ENCODE data around the gene SFSWAP. TPM values are rescaled to one million over a fixed set of nuclear protein-coding genes. Genes with fewer than 3 reads are reported as not detected.

Gene SFSWAP
- total and polyA plus RNA-seq, 7 donors = 10.8 to 42.9 (median 27.8) TPM

DNA sequence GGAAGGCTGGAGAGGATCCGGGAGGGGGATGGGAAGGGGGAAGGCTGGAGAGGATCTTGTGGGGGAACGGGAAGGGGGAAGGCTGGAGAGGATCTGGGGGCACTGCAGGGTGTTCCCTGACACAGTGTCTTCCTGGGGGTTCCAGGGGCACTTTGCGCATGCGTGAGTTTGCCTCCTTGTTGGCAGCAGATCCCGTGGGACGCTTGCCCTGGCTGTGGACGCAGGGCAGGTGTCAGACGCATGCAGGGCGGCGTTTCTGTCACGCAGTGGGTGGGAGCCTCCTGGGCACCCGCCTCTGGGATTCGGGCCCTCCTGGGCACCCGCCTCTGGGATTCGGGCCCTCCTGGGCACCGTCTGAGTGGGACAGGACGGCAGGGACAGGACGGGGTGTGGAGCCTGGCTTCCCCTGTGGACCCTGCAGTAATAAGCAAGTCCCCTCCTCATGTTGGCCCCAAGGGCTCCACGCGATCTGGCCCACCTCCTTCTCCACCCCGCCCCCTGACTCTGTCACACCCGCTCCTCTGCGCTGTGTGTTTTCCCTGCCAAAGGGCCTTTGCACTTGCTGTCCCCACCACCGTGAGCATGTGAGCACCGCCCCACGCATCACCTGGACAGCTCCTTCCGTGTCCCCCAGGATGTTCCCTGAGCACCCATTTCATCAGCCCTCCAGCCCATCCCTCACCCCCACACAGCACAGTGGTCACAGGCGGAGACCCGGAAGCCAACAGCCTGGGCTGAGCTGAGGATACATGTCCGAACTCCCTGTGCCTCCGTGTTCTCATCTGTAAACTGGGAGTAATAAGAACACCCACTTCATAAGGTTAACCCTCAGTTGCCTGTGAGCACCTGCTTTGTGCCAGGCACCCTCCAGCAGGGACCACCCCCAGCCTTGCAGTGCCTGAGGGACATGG lies 121.7 kb downstream of the SFSWAP start:
- intact Hi-C loops (cut with DNase I) = loop anchor here (5.0 to 10.0 kb wide), 2 partner anchors 115 to 728 kb away; partner anchors contain the start of gene EP400
- TF ChIP-seq POLR2AphosphoS5 (IDR thresholded peaks at IDR 0.05) (peak in 1 of 4 donors; percentile 37), POLR2A (IDR thresholded peaks at IDR 0.05) (no peak)
- Histone ChIP-seq H3K4me3 (peak overlapping the region; percentile 8 to 51 (median 34)), H3K27ac (peak overlapping the region; percentile 8 to 76 (median 26)), H3K27me3 (peaks cover 18 to 85% (median 71%) of the 10 kb centered on the region in 3 donors), H3K9me3 (no peaks in the 10 kb centered on the region), H3K4me1 (peaks cover 0 to 46% (median 42%) of the 10 kb centered on the region in 4 donors), H3K36me3 (no peaks in the 10 kb centered on the region)
- WGBS, 2 donors = 20 to 48% methylated on average over 31 of the region's 31 CpGs
- DNase-seq = peak; percentile 87

DNA sequence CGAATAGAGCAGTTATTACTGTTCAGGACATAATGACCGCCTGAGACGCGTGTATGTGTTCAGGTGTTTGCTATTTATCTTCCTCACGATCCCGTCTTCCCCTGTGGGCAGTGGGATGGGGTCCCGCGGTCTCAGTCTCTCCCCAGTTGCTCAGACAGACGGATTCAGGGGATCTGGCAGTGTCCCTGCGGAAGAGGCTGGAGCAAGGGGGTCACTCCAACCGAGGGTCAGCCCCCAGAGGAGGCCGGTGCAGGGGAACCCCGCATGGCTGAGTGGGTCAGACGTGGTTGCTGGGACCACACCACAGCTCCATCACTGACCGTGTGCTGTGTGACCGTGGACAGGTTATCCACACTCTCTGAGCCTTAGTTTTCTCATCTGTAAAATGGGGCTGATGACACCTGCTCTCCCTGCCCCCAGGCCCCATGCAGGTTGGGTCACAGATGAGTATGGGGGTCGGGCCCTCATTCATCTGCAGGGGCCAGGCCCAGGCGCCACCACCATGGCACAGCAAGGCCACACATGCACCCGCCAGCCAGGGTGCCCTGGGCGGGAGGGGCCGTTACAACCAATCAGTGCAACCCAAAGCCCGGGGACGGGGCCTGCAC lies 122.5 kb downstream of the SFSWAP start:
- 57 to 79% methylated on average over 23 of the region's 23 CpGs for WGBS, 2 donors
- Histone ChIP-seq H3K4me1 (peaks cover 0 to 41% (median 35%) of the 10 kb centered on the region in 4 donors), H3K36me3 (no peaks in the 10 kb centered on the region), H3K9me3 (no peaks in the 10 kb centered on the region), H3K4me3 (no peak overlapping the region), H3K27me3 (peaks cover 14 to 85% (median 64%) of the 10 kb centered on the region in 3 donors), H3K27ac (no peak overlapping the region)
- intact Hi-C loops (cut with DNase I) = loop anchor here (5.0 to 10.0 kb wide), 2 partner anchors 114 to 729 kb away; partner anchors contain the start of gene EP400
- TF ChIP-seq EP300 (IDR thresholded peaks at IDR 0.05) (no peak), POLR2A (IDR thresholded peaks at IDR 0.05) (no peak), POLR2AphosphoS5 (IDR thresholded peaks at IDR 0.05) (no peak)
- TF ChIP-seq, protein P1, sequence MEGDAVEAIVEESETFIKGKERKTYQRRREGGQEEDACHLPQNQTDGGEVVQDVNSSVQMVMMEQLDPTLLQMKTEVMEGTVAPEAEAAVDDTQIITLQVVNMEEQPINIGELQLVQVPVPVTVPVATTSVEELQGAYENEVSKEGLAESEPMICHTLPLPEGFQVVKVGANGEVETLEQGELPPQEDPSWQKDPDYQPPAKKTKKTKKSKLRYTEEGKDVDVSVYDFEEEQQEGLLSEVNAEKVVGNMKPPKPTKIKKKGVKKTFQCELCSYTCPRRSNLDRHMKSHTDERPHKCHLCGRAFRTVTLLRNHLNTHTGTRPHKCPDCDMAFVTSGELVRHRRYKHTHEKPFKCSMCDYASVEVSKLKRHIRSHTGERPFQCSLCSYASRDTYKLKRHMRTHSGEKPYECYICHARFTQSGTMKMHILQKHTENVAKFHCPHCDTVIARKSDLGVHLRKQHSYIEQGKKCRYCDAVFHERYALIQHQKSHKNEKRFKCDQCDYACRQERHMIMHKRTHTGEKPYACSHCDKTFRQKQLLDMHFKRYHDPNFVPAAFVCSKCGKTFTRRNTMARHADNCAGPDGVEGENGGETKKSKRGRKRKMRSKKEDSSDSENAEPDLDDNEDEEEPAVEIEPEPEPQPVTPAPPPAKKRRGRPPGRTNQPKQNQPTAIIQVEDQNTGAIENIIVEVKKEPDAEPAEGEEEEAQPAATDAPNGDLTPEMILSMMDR (IDR thresholded peaks at IDR 0.05) = no peak
- DNase-seq = no peak

DNA sequence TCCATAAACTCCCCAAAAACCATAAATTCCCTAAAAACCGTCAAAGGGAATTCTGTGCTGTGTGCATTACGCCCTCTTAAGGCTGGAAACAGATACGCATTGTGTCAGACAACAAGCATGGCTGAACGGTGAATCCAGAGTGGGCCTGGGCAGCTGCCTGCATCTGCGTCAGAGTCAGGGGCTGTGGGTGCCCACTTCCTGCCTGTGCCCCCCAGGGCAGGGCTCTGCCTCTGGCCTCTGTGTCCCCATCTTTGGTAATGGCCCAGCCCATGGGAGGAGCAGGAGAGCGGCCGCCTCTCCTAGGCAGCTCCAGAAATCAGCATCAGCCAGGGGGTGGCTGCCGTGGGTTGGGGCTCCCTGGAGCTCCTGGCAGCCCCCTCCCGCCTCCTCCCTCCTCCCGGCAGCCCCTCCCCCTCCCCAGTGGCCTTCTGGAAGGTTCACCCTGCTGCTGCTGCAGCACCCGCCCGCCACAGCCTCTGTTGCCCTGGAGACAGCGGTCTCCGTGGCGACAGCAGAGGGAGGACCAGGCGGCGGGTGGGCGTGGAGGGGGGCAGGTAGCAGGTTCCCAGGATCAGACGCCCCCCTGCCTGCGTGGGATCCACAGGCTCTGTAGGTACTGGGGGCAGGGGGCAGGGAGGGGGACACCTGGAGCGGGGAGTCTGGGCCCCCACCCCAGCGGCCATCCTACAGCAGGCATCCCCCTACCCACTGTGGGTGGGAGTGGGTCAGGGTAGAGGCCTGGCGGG lies 123.2 kb downstream of the SFSWAP start:
- Histone ChIP-seq H3K4me3 (no peak overlapping the region), H3K36me3 (no peaks in the 10 kb centered on the region), H3K27ac (no peak overlapping the region), H3K4me1 (peaks cover 0 to 35% (median 29%) of the 10 kb centered on the region in 4 donors), H3K9me3 (no peaks in the 10 kb centered on the region), H3K27me3 (peaks cover 13 to 82% (median 58%) of the 10 kb centered on the region in 3 donors)
- WGBS, 2 donors = 37 to 56% methylated on average over 23 of the region's 23 CpGs
- TF ChIP-seq, protein P1 (IDR thresholded peaks at IDR 0.05) = no peak
- no peak for TF ChIP-seq POLR2A (IDR thresholded peaks at IDR 0.05)
- TF ChIP-seq EP300 (IDR thresholded peaks at IDR 0.05) = no peak
- no peak for TF ChIP-seq POLR2AphosphoS5 (IDR thresholded peaks at IDR 0.05)
- DNase-seq = no peak
- intact Hi-C loops (cut with DNase I) = loop anchor here (5.0 to 10.0 kb wide), 2 partner anchors 113 to 729 kb away; partner anchors contain the start of gene EP400

DNA sequence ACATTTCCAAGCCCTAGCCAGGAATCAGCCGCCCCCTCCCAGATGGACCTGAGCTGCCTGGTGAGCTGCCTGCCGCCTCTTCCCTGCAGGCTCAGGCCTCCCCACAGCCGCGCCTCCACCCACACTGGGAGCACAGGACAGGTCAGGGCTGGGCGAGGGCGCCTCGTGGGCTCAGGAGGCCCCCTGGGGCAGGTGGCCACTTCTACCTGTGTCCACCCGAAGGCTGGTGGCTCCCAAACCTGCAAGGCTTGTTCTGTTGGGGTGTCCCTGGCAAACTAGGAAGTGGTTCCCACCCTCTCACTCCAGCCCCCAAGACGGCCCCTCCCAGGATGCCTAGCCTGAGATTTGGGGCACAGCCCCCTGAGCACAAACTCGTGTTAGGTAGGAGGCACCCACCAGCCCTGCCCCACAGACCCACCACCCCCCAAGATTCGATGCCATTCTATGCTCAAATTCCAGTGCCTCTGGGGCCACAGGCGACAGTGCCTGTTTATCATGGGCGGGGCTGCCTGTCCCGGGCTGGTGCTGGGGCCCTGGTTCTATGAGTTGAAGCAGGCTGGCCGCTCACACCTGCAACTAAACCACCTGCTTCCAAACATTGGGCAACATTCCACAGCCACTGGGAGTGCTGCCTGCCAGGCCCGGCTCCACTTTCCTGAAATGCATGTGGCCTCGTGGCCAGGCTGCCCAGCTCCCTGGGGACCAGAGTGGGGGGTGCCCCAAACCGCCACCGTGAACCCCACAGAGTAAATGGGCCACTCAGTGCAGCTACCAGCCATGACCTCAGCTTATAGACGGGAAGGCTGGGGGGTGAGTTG lies 124.1 kb downstream of the SFSWAP start:
- peaks cover 0 to 25% (median 20%) of the 10 kb centered on the region in 4 donors for H3K4me1 ChIP-seq
- no peak overlapping the region for H3K4me3 ChIP-seq
- TF ChIP-seq POLR2AphosphoS5 (IDR thresholded peaks at IDR 0.05) = no peak
- TF ChIP-seq, protein P1 (IDR thresholded peaks at IDR 0.05) = no peak
- TF ChIP-seq EP300 (IDR thresholded peaks at IDR 0.05) = no peak
- TF ChIP-seq POLR2A (IDR thresholded peaks at IDR 0.05) = no peak
- H3K36me3 ChIP-seq = no peaks in the 10 kb centered on the region
- no peaks in the 10 kb centered on the region for H3K9me3 ChIP-seq
- H3K27me3 ChIP-seq = peaks cover 12 to 73% (median 48%) of the 10 kb centered on the region in 3 donors
- intact Hi-C loops (cut with DNase I) = loop anchor here (5.0 to 10.0 kb wide), 2 partner anchors 112 to 730 kb away; partner anchors contain the start of gene EP400
- 23 to 68% methylated on average over 20 of the region's 20 CpGs for WGBS, 2 donors
- no peak for DNase-seq
- no peak overlapping the region for H3K27ac ChIP-seq

Measured in sigmoid colon (tissue), 7 donors.